HuH-7 (cell line): ENCODE measurements around the gene TMEM161B.
"Not testable (repeated sequence)": the region's sequence is repeated elsewhere in the genome, so short reads cannot be mapped to it uniquely, and the experiment has no call there.

Experiments used
- DNase-seq: peaks from one replicate; pipeline ENCODE4 v3.0.0; 2011; ENCODE audit warnings: low spot score

The TMEM161B gene

DNA sequence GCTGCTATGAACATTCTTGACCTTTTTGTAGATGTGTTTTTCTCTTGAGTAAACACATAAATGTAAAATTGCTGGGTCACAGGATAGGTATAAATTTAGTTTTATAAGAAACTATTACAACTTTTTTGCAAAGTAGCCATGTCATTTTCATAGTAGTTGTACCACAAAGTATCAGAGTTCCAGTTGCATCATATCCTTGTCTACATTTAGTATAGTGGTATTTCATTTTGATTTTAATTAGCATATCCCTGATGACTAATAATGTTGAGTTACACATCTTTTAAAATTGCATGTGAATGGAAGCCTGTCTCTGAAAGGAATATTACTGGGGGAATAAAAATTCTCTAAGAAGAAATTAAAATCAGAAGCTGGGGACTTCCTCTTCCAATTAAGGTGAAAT lies 85.4 kb downstream of the TMEM161B start:
- no peak for DNase-seq

DNA sequence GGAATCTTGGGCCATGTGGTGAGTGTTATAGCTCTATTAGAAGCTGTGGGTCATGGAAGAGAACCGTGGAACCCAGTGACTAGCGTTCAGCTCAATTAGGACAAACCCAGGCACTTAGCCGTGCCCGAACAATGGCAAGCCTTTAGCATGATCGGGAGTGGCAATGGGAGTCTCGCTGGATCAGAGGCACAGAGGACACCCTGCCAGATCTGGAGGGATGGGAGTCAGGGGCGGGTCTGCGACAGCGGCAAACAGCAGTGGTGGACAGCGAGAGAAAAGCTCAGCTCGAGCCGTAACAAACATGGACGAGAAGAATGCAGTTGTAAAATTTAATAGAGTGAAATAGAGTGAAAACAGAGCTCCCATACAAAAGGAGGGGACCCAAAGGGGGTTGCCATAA lies 91.2 kb downstream of the TMEM161B start:
- DNase-seq: not testable (repeated sequence)

DNA sequence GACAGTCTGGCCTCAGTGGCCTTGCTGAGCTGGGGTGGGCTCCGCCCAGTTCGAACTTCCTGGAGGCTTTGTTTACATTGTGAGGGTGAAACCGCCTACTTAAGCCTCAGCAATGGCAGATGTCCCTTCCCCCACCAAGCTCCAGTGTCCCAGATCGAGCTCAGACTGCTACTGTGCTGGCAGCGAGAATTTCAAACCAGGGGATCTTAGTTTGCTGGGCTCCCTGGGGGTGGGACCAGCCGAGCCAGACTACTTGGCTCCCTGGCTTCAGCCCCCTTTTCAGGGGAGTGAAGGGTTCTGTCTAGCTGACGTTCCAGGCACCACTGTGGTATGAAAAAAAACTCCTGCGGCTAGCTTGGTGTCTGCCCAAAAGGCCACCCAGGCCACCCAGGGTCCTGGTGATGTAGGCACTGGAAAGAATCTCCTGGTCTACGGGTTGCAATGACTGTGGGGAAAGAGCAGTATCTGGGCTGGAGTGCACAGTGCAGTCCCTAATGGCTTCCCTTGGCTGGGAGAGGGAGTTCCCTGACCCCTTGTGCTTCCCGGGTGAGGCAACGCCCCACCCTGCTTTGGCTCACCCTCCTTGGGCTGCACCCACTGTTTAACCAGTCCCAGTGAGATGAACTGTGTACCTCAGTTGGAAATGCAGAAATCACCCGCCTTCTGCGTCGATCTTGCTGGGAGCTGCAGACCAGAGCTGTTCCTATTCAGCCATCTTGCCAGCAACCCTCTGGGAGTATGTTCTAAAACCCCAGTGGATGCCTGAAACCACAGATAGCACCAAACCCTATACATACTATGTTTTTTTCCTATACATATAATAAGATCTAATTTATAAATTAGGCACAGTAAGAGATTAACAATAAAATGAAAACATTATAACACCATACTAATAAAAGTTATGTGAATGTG lies 95.5 kb downstream of the TMEM161B start:
- DNase-seq: no peak

DNA sequence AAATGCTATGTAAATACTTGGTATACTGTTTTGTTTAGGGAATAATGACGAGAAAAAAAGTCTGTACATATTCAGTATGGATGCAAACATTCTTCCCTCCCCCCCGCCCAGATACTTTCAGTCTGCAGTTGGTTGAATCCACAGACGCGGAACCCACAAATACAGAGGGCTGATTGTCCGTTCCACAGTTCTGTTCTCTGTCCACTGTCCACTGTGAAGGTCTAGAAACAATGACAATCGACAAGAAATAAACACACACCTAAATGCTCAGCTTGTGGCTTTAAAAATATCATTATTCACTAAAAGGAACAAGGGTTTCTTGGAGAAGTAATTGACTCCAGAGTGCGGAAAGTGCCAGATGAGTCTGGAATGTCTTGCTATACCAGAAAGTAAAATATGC lies 109.1 kb downstream of the TMEM161B start:
- no peak for DNase-seq

DNA sequence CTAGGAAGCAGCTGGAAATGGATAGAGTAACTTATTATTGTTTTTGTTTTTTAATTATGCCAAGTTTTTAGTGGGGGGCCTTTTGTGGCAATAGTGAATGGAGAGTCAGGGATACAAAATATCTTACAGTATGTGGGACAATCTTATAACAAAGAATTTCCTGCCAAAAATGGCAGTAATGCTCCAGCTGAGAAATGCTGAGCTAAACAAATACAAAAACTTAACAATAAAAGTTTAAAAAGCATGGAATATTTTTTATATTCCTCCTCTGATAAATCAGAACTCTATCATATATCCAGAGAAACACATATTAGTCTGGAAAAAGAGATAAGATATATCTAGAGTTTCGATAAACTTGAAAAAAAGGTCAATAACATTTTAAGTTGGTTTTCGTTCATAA lies 110.6 kb downstream of the TMEM161B start:
- no peak for DNase-seq

DNA sequence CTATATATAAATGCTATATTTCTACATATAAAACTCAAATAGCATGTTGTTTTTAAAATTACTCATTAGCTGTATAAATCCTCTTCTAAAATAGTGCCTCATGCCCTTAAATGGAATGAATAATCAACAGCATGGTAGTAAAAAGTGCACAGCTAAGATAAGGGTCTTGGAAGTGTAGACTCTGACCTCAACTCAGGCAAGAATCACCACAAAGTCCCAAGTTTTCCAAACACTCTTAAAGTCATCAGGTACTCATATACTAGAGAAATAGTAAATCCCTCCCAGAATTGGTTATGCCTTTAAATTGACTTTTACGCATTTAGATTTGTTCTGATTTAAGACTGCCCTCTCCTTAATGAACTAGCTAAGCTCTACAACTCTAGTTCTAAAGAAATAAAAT lies 113.8 kb downstream of the TMEM161B start:
- no peak for DNase-seq

DNA sequence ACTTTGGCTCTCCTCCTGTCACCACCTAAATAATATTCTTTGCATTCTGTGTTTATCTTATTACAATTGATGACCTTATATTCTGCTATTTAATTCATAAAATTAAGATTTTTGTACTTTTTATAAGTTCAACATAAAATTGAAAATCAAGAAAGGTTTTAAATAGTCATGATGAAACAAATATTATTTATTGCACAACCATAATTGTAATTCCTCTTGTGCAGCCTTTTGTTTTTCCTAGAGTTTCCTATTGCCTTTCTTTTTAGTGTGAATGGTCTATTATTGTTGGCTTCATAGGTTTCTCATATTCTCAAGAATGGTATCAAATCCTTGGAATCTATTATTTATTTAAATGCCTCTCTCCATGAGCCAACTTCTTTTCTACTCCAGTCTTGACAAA lies 117.9 kb downstream of the TMEM161B start:
- no peak for DNase-seq

DNA sequence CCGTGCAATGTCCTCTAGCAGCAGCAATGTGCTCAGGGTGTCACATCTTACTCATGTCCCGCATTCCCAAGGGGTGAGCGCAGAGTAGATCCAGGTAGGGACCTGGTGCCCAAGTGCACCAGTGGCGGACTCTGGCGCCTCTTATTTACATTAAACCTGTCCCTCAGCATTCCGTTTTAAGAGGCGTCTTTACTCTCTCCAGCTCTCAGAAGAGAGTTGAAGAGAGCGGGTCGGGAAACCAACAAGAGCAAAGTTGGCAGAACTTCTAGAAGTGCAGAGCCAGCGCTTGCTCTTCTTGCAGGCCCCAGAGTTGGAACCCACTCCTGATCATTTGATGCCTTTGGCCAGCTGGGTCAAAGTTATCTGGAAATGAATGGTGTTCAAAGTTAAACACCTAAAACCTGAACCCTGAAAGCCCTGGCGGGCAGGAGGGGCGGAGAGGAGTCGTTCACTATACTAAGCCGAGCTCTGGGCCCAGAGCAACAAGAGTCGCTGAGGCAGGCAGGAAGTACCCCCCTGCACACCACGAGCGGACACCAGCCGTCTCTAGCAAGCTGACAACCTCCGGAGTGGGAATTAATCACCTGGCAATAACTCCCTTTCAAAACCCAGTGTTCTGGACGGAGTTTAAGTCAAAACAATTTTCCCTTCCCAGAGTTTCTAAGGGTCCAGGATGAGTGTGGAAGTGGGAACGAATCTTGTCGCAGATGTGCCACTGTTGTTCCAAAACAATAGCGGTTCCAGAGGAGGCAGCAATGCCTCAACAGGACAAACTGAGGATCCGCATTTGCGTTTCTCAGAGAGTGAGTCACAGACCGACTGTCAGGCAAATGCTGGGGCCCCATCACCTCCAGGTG lies 122.8 kb downstream of the TMEM161B start:
- DNase-seq: no peak

DNA sequence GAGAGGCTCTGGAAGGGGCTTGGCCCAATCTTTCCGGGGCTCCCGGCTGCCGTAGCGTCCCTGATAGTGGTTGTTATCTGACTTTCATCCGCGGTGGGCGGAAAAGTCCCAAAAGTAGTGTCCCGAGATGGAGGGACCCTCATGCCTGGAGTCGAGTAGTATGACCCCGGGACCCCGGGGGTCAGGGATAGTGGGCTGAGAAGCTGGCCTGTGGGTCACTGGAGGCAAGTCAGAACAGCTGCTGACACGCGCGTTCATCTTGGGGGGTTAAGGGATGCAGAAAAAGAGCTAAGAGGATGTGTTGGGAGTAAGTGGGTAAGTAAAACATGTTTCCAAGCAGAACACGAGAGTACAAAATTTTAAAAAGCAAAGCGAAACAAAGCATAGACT lies 123.4 kb downstream of the TMEM161B start:
- DNase-seq: no peak
